Left lung (tissue), 10 donors: Measurements from ENCODE around the gene TBX10. TPM values are rescaled to one million over a fixed set of nuclear protein-coding genes. Genes with fewer than 3 reads are reported as not detected.
A peak's percentile ranks its signal among the peaks of the same experiment; 100 is the strongest.

Experiments
- ATAC-seq: fragments of 200-7000 bp; cut with Tn5 transposase; one replicate; pipeline ENCODE4 v1.9.1; 2020; ENCODE audit warnings: moderate library complexity
- DNase-seq, 4 donors: peaks; one replicate each; pipeline ENCODE4 v3.0.0-alpha.2; 2013 to 2020
- H3K27ac ChIP-seq, 2 donors: fragments of 200-600 bp; sonication (generic) in 1 of 2; one replicate each; pipeline versions ENCODE4 v1.5.0 to v1.8.0; 2020 to 2021
- H3K27me3 ChIP-seq, 2 donors: fragments of 200-600 bp; sonication (generic) in 1 of 2; one replicate each; pipeline versions ENCODE4 v1.5.0 to v1.8.0; 2020 to 2021
- H3K36me3 ChIP-seq, 2 donors: fragments of 200-600 bp; sonication (generic) in 1 of 2; one replicate each; pipeline versions ENCODE4 v1.5.0 to v1.8.0; 2020 to 2021
- H3K4me1 ChIP-seq, 2 donors: fragments of 200-600 bp; one replicate each; pipeline ENCODE4 v1.8.0; 2021
- H3K4me3 ChIP-seq, 2 donors: fragments of 200-600 bp; sonication (generic) in 1 of 2; one replicate each; pipeline versions ENCODE4 v1.5.0 to v1.8.0; 2020 to 2021; ENCODE audit warnings: mild to moderate bottlenecking in 1 of 2
- H3K9me3 ChIP-seq, 2 donors: fragments of 200-600 bp; sonication (generic) in 1 of 2; one replicate each; pipeline versions ENCODE4 v1.5.0 to v1.8.0; 2020 to 2021
- intact Hi-C, 2 donors: fragments of 100-400 bp; cut with DNase I; formaldehyde crosslinking; loops; one replicate each; pipeline versions ENCODE4 v1.11.2 to v1.14.2; 2022
- polyA plus RNA-seq, 6 donors: library from polyadenylated mRNA; unstranded; fragments of 120-200 nt; gene quantifications; one replicate each; pipeline ENCODE4 v1.2.1, GENCODE V29; 2013; ENCODE audit not compliant: insufficient read length in 6 of 6
- total RNA-seq, 2 donors: library from RNA; stranded (reverse); fragmentation: NEBNext Ultra II Directional; extraction: Animal tissue kit (Norgen Biotek cat#: 25700); gene quantifications; one replicate each; pipeline ENCODE4 v1.2.1, GENCODE V29; 2021
- TF ChIP-seq, protein P1 (sequence below), 2 donors: fragments of 200-600 bp; sonication (generic) in 1 of 2; IDR thresholded peaks; one replicate each; pipeline versions ENCODE4 v1.5.0 to v1.8.0; 2021; ENCODE audit warnings: antibody characterized with exemption in 2 of 2
- donor health status: DM: no; HTN: yes; CAD: no.
- donor health status: DM: no; HTN: no; CAD: no.

TBX10 gene
- total and polyA plus RNA-seq, 8 donors = 0.18 TPM; not detected in 7

DNA sequence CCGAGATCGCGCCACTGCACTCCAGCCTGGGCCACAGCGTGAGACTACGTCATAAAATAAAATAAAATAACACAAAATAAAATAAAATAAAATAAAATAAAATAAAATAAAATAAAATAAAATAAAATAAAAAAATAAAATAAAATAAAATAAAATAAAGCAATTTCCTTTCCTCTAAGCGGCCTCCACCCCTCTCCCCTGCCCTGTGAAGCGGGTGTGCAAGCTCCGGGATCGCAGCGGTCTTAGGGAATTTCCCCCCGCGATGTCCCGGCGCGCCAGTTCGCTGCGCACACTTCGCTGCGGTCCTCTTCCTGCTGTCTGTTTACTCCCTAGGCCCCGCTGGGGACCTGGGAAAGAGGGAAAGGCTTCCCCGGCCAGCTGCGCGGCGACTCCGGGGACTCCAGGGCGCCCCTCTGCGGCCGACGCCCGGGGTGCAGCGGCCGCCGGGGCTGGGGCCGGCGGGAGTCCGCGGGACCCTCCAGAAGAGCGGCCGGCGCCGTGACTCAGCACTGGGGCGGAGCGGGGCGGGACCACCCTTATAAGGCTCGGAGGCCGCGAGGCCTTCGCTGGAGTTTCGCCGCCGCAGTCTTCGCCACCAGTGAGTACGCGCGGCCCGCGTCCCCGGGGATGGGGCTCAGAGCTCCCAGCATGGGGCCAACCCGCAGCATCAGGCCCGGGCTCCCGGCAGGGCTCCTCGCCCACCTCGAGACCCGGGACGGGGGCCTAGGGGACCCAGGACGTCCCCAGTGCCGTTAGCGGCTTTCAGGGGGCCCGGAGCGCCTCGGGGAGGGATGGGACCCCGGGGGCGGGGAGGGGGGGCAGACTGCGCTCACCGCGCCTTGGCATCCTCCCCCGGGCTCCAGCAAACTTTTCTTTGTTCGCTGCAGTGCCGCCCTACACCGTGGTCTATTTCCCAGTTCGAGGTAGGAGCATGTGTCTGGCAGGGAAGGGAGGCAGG is 56.0 kb downstream of the TBX10 start, which contains the start of gene GSTP1:
TSS of gene GSTP1 (plus strand) at position 566 of the 958 bp plus-strand sequence. CDS start at position 598, 32 bp downstream.
- Histone ChIP-seq H3K9me3 (no peaks in the 10 kb centered on the region), H3K4me3 (peak within 1 kb of the TSS; percentile 86 to 95), H3K27ac (peak within 1 kb of the TSS; percentile 93 to 95), H3K4me1 (peaks cover 12 to 63% of the 10 kb centered on the region in 2 donors), H3K27me3 (peaks cover 0 to 6% of the 10 kb centered on the region in 2 donors), H3K36me3 (peaks cover 0 to 40% of the 10 kb centered on the region in 2 donors)
- TF ChIP-seq, protein P1, sequence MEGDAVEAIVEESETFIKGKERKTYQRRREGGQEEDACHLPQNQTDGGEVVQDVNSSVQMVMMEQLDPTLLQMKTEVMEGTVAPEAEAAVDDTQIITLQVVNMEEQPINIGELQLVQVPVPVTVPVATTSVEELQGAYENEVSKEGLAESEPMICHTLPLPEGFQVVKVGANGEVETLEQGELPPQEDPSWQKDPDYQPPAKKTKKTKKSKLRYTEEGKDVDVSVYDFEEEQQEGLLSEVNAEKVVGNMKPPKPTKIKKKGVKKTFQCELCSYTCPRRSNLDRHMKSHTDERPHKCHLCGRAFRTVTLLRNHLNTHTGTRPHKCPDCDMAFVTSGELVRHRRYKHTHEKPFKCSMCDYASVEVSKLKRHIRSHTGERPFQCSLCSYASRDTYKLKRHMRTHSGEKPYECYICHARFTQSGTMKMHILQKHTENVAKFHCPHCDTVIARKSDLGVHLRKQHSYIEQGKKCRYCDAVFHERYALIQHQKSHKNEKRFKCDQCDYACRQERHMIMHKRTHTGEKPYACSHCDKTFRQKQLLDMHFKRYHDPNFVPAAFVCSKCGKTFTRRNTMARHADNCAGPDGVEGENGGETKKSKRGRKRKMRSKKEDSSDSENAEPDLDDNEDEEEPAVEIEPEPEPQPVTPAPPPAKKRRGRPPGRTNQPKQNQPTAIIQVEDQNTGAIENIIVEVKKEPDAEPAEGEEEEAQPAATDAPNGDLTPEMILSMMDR (IDR thresholded peaks at IDR 0.05) = peak; percentile 84 to 90
- intact Hi-C loops = no loop called here
- DNase-seq = peak; percentile 91 to 96 (median 94)
- peak; percentile 90 for ATAC-seq

DNA sequence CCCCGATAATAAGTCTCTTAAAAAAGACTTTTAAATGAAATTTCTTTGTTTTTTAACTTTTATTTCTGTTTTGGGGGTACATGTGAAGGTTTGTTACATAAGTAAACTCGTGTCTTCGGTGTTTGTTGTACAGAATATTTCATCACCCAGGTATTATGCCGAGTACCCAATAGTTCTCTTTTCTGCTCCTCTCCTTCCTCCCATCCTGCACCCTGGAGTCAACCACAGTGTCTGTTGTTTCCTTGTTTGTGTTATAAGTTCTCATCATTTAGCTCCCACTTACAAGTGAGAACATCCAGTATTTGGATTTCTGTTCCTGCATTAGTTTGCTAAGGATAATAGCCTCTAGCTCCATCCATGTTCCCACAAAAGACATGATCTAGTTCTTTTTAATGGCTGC is 57.6 kb downstream of the TBX10 start:
- TF ChIP-seq, protein P1 (IDR thresholded peaks at IDR 0.05) = no peak
- DNase-seq = no peak
- peaks cover 0 to 12% of the 10 kb centered on the region in 2 donors for H3K27me3 ChIP-seq
- no peaks in the 10 kb centered on the region for H3K9me3 ChIP-seq
- peak overlapping the region; percentile 93 to 95 for H3K27ac ChIP-seq
- peaks cover 12 to 51% of the 10 kb centered on the region in 2 donors for H3K4me1 ChIP-seq
- no peak for ATAC-seq
- H3K4me3 ChIP-seq = no peak overlapping the region
- intact Hi-C loops = no loop called here
- peaks cover 0 to 25% of the 10 kb centered on the region in 2 donors for H3K36me3 ChIP-seq

DNA sequence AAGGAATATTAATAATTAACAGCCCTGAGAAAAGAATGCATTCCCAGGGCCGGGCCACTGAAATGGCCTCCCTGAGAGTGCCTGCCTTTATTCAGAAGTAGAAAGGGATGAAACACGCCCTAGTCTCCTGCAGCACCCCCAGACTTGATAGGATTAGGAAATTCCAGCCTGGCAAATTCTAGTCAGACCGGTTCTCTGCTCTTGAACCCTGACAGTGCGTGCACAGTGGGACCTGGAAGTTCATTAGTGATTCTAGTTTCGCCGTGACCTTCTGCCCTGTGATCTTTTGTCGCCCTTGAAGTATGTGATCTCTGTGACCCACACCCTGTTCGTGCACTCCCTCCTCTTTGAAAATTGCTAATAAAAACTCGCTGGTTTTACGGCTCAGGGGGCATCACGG is 58.1 kb downstream of the TBX10 start:
- H3K27me3 ChIP-seq = peaks cover 0 to 12% of the 10 kb centered on the region in 2 donors
- H3K9me3 ChIP-seq = no peaks in the 10 kb centered on the region
- peaks cover 12 to 46% of the 10 kb centered on the region in 2 donors for H3K4me1 ChIP-seq
- intact Hi-C loops = no loop called here
- TF ChIP-seq, protein P1 (IDR thresholded peaks at IDR 0.05) = no peak
- H3K27ac ChIP-seq = peak overlapping the region; percentile 93 to 95
- peak in 2 of 4 donors; percentile 54 to 56 for DNase-seq
- H3K4me3 ChIP-seq = no peak overlapping the region
- H3K36me3 ChIP-seq = peaks cover 0 to 20% of the 10 kb centered on the region in 2 donors
- peak; percentile 4 for ATAC-seq

Other genes with a start within 250 kb of the TBX10 start
- gene RAD9A, start 247.8 kb downstream of the TBX10 start, total RNA-seq = 10 to 100 TPM; 18.4 to 21.5 TPM
- gene RAD9A, start 247.8 kb downstream of the TBX10 start, polyA plus RNA-seq = 10 to 100 TPM; 22.9 to 31.3 (median 24.5) TPM
- 100 to 1,000 TPM; 138 to 173 TPM for gene PPP1CA, start 237.9 kb downstream of the TBX10 start, total RNA-seq
- gene PPP1CA, start 237.9 kb downstream of the TBX10 start, polyA plus RNA-seq = 100 to 1,000 TPM; 108 to 144 (median 139) TPM
- gene TBC1D10C, start 235.7 kb downstream of the TBX10 start, total RNA-seq = 10 to 100 TPM in 1 of 2 donors, 1 to 10 TPM in 1; 8.0 to 15.5 TPM
- gene TBC1D10C, start 235.7 kb downstream of the TBX10 start, polyA plus RNA-seq = 1 to 10 TPM; 4.2 to 6.5 (median 5.1) TPM
- 1 to 10 TPM in 1 of 2 donors, under 1 TPM in 1; 0.71 to 1.2 TPM for gene CARNS1, start 224.1 kb downstream of the TBX10 start, total RNA-seq
- 1 to 10 TPM; 2.9 to 5.6 (median 4.1) TPM for gene CARNS1, start 224.1 kb downstream of the TBX10 start, polyA plus RNA-seq
- 10 to 100 TPM; 37.7 to 44.1 TPM for gene RPS6KB2, start 211.3 kb downstream of the TBX10 start, total RNA-seq
- 10 to 100 TPM; 39.6 to 47.0 (median 42.0) TPM for gene RPS6KB2, start 211.3 kb downstream of the TBX10 start, polyA plus RNA-seq
- 10 to 100 TPM in 1 of 2 donors, 1 to 10 TPM in 1; 5.4 to 12.5 TPM for gene PTPRCAP, start 202.1 kb downstream of the TBX10 start, total RNA-seq
- 1 to 10 TPM; 1.6 to 3.0 (median 2.2) TPM for gene PTPRCAP, start 202.1 kb downstream of the TBX10 start, polyA plus RNA-seq
- 100 to 1,000 TPM; 111 to 119 TPM for gene CORO1B, start 196.3 kb downstream of the TBX10 start, total RNA-seq
- 10 to 100 TPM; 43.5 to 61.1 (median 50.4) TPM for gene CORO1B, start 196.3 kb downstream of the TBX10 start, polyA plus RNA-seq
- not detected for gene GPR152, start 187.0 kb downstream of the TBX10 start, total RNA-seq
- gene GPR152, start 187.0 kb downstream of the TBX10 start, polyA plus RNA-seq = not detected
- 1 to 10 TPM; 2.0 to 2.7 TPM for gene CABP4, start 184.4 kb downstream of the TBX10 start, total RNA-seq
- gene CABP4, start 184.4 kb downstream of the TBX10 start, polyA plus RNA-seq = 1 to 10 TPM; 1.4 to 2.8 (median 2.2) TPM
- gene TMEM134, start 170.5 kb downstream of the TBX10 start, total RNA-seq = 10 to 100 TPM; 45.9 to 51.8 TPM
- gene TMEM134, start 170.5 kb downstream of the TBX10 start, polyA plus RNA-seq = 10 to 100 TPM; 33.4 to 51.8 (median 43.3) TPM
- 10 to 100 TPM; 61.7 to 68.2 TPM for gene AIP, start 156.7 kb downstream of the TBX10 start, total RNA-seq
- gene AIP, start 156.7 kb downstream of the TBX10 start, polyA plus RNA-seq = 10 to 100 TPM; 55.7 to 62.5 (median 60.4) TPM
- gene PITPNM1, start 134.4 kb downstream of the TBX10 start, total RNA-seq = 10 to 100 TPM; 51.6 to 55.5 TPM
- 10 to 100 TPM; 15.5 to 36.3 (median 20.5) TPM for gene PITPNM1, start 134.4 kb downstream of the TBX10 start, polyA plus RNA-seq
- 10 to 100 TPM; 82.2 to 92.8 TPM for gene CDK2AP2, start 131.6 kb downstream of the TBX10 start, total RNA-seq
- gene CDK2AP2, start 131.6 kb downstream of the TBX10 start, polyA plus RNA-seq = 10 to 100 TPM; 25.8 to 40.0 (median 29.2) TPM
- not detected for gene CABP2, start 116.3 kb downstream of the TBX10 start, total RNA-seq
- not detected for gene CABP2, start 116.3 kb downstream of the TBX10 start, polyA plus RNA-seq
- gene GSTP1, start 56.0 kb downstream of the TBX10 start, total RNA-seq = 1,000 to 10,000 TPM in 1 of 2 donors, 100 to 1,000 TPM in 1; 790 to 1,058 TPM
- 100 to 1,000 TPM; 651 to 768 (median 717) TPM for gene GSTP1, start 56.0 kb downstream of the TBX10 start, polyA plus RNA-seq
- gene NDUFV1, start 32.8 kb downstream of the TBX10 start, total RNA-seq = 100 to 1,000 TPM; 136 to 155 TPM
- gene NDUFV1, start 32.8 kb downstream of the TBX10 start, polyA plus RNA-seq = 100 to 1,000 TPM; 155 to 204 (median 170) TPM
- gene NUDT8, start 9.8 kb downstream of the TBX10 start, total RNA-seq = 10 to 100 TPM; 10.7 to 18.1 TPM
- 1 to 10 TPM; 3.8 to 5.8 (median 5.0) TPM for gene NUDT8, start 9.8 kb downstream of the TBX10 start, polyA plus RNA-seq
- under 1 TPM; 0.29 to 0.61 TPM for gene ACY3, start 11.0 kb upstream of the TBX10 start, total RNA-seq
- under 1 TPM; 0.23 to 0.74 (median 0.57) TPM for gene ACY3, start 11.0 kb upstream of the TBX10 start, polyA plus RNA-seq
- gene ALDH3B2, start 34.9 kb upstream of the TBX10 start, total RNA-seq = under 1 TPM; 0.79 to 0.94 TPM
- 1 to 10 TPM in 4 of 6 donors, under 1 TPM in 2; 0.91 to 1.7 (median 1.1) TPM for gene ALDH3B2, start 34.9 kb upstream of the TBX10 start, polyA plus RNA-seq